NT2/D1 (cell line): ENCODE measurements around the gene UNG.
A peak's percentile ranks its signal among the peaks of the same experiment; 100 is the strongest.

ENCODE experiments used
- DNase-seq: peaks from one replicate; pipeline ENCODE4 v3.0.0-alpha.2; 2011; ENCODE audit warnings: low read depth, low spot score
- H3K27me3 ChIP-seq: 2 replicates; pipeline ENCODE4 v1.6.0; 2011; ENCODE audit warnings: mild to moderate bottlenecking; ENCODE audit not compliant: insufficient read length, insufficient read depth
- H3K36me3 ChIP-seq: 2 replicates; pipeline ENCODE4 v1.6.1; 2011; ENCODE audit warnings: mild to moderate bottlenecking, low read length, mixed read lengths; ENCODE audit not compliant: insufficient read depth, insufficient read length
- H3K4me1 ChIP-seq: 2 replicates; pipeline ENCODE4 v1.5.1; 2011; ENCODE audit not compliant: insufficient read depth, insufficient read length
- H3K4me3 ChIP-seq: 2 replicates; pipeline ENCODE4 v1.5.1; 2011; ENCODE audit warnings: low read depth; ENCODE audit not compliant: insufficient read length
- H3K9ac ChIP-seq: 2 replicates; pipeline ENCODE4 v1.6.0; 2011; ENCODE audit warnings: low read depth; ENCODE audit not compliant: insufficient read length
- H3K9me3 ChIP-seq: 2 replicates; pipeline ENCODE4 v1.5.1; 2011; ENCODE audit warnings: mild to moderate bottlenecking, low read length; ENCODE audit not compliant: insufficient read depth
- SUZ12 ChIP-seq: IDR thresholded peaks from 2 replicates; pipeline ENCODE4 v1.6.1; 2011; ENCODE audit not compliant: insufficient read length, insufficient read depth; ENCODE audit errors: extremely low read depth
- YY1 ChIP-seq: IDR thresholded peaks from 2 replicates; pipeline ENCODE4 v1.6.1; 2011; ENCODE audit not compliant: insufficient read length, insufficient read depth
- ZNF274 ChIP-seq: IDR thresholded peaks from 2 replicates; pipeline ENCODE4 v1.6.1; 2011; ENCODE audit warnings: mild to moderate bottlenecking, low read depth, low read length

Gene UNG

GRCh38 chr12:109100741-109101140 is 3.3 kb downstream of the UNG start:
- TF ChIP-seq ZNF274 (no peak), YY1 (no peak)
- no peak for DNase-seq
- peaks cover 73% of the 10 kb centered on the region for H3K36me3 ChIP-seq
- no peak overlapping the region for H3K9ac ChIP-seq
- no peaks in the 10 kb centered on the region for H3K4me1 ChIP-seq
- H3K9me3 ChIP-seq, result no peaks in the 10 kb centered on the region
- H3K4me3 ChIP-seq, result no peak overlapping the region
- H3K27me3 ChIP-seq, result no peaks in the 10 kb centered on the region

DNA sequence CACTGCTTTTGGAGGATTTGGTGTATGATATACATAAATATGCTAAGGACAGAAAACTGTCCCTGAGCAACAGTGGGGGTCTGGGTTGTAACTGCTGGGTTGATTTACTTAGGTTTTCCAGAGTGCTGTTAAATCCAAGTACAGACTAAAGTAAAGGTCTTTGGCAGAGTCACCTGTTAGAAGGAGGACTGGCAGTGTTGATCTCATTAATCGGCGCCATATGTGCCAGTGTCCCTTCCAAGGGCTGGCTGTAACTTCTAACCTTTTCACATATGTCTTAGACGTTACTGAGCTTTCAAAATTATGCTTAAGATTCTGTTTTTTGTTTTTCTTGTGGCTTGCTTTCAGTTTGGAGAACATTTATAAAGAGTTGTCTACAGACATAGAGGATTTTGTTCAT is 5.1 kb downstream of the UNG start:
- H3K36me3 ChIP-seq, result peaks cover 83% of the 10 kb centered on the region
- no peak overlapping the region for H3K9ac ChIP-seq
- no peaks in the 10 kb centered on the region for H3K9me3 ChIP-seq
- H3K27me3 ChIP-seq, result no peaks in the 10 kb centered on the region
- TF ChIP-seq ZNF274, result no peak
- TF ChIP-seq YY1, result no peak
- no peak for TF ChIP-seq SUZ12
- no peak overlapping the region for H3K4me3 ChIP-seq
- no peaks in the 10 kb centered on the region for H3K4me1 ChIP-seq
- no peak for DNase-seq

- H3K9ac ChIP-seq, result no peak overlapping the region
- no peaks in the 10 kb centered on the region for H3K4me1 ChIP-seq
- H3K27me3 ChIP-seq, result no peaks in the 10 kb centered on the region
- peaks cover 88% of the 10 kb centered on the region for H3K36me3 ChIP-seq
- H3K9me3 ChIP-seq, result no peaks in the 10 kb centered on the region
- H3K4me3 ChIP-seq, result no peak overlapping the region
- no peak for DNase-seq
- TF ChIP-seq ZNF274, result no peak
- no peak for TF ChIP-seq YY1
- no peak for TF ChIP-seq SUZ12
These were observed 7.8 kb downstream of the UNG start for GRCh38 chr12:109105176-109105575.

- no peak for DNase-seq
- no peaks in the 10 kb centered on the region for H3K4me1 ChIP-seq
- TF ChIP-seq SUZ12 (no peak), ZNF274 (no peak), YY1 (no peak)
- no peak overlapping the region for H3K4me3 ChIP-seq
- H3K9me3 ChIP-seq, result no peaks in the 10 kb centered on the region
- peaks cover 45% of the 10 kb centered on the region for H3K36me3 ChIP-seq
- H3K9ac ChIP-seq, result peak overlapping the region; percentile 12
- H3K27me3 ChIP-seq, result no peaks in the 10 kb centered on the region
These were observed 12.5 kb downstream of the UNG start for GRCh38 chr12:109109746-109110350.

DNA sequence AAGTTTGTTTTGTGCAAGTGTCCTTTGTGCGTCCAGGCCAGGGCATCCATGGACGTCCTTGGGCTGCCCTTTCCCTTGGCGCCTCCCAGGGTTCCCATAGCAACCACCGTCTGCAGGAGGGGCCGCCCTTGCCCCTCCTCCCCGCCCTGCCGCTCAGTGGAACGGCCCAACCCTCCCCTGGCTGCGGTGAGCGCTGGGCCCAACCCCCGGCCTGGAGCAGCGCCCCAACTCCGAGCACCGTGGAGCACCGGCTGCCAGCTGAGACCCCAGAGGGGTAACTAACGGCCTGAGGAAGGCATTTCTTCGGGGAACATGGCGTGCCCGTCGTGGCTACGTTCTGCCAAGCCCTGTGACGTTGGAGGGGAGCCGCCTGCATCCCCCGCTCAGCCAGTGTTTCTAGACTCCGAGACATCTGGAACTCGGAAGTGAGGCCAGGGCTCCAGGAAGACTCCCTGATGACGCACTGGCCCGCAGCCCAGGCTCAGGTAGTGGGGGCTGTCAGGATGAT is 13.6 kb downstream of the UNG start:
- Histone ChIP-seq H3K4me1 (peaks cover 5% of the 10 kb centered on the region), H3K27me3 (no peaks in the 10 kb centered on the region), H3K4me3 (peak overlapping the region; percentile 59), H3K36me3 (peaks cover 33% of the 10 kb centered on the region), H3K9ac (peak overlapping the region; percentile 78), H3K9me3 (no peaks in the 10 kb centered on the region)
- no peak for TF ChIP-seq ZNF274
- no peak for TF ChIP-seq YY1
- no peak for TF ChIP-seq SUZ12
- peak; percentile 74 for DNase-seq

GRCh38 chr12:109112720-109113465 is 15.5 kb downstream of the UNG start:
- H3K9me3 ChIP-seq, result no peaks in the 10 kb centered on the region

DNA sequence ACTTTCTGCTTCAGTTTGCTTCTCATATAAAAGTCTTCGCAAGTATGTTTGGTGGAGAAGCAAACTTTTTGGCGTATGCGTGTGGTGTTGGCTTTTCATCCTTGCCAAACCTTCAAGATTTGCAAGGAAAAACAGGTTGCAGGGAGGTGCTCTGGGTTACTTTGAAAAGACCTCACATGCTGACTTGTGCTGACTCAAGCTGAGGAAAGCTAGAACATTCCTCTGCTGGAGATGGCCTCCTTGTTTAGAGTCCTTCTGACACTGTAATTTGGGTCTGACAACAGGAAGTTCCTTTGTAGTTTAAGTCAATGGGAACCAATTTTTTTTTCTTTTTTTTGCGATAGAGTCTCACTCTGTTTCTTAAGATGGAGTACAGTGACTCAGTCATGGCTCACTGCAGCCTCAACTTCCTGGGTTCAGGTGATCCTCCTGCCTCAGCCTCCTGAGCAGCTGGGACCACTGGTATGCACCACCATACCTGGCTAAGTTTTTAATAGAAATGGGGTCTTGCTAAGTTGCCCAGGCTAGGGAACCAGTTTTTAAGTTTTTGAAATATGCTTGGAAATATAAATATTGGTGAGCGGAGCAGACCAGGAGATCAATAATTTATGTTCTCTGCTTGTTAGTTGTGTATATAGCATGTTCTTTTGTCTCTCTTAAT is 16.4 kb downstream of the UNG start:
- Histone ChIP-seq H3K36me3 (peaks cover 13% of the 10 kb centered on the region), H3K27me3 (no peaks in the 10 kb centered on the region), H3K4me3 (no peak overlapping the region), H3K4me1 (peaks cover 5% of the 10 kb centered on the region), H3K9ac (no peak overlapping the region), H3K9me3 (no peaks in the 10 kb centered on the region)
- no peak for TF ChIP-seq SUZ12
- TF ChIP-seq YY1, result no peak
- TF ChIP-seq ZNF274, result no peak
- no peak for DNase-seq

More at GRCh38 chr12:109112720-109113465, 15.5 kb downstream of the UNG start:
- Histone ChIP-seq H3K4me1 (peaks cover 5% of the 10 kb centered on the region), H3K4me3 (no peak overlapping the region), H3K36me3 (peaks cover 22% of the 10 kb centered on the region), H3K27me3 (no peaks in the 10 kb centered on the region), H3K9ac (no peak overlapping the region)
- TF ChIP-seq ZNF274 (no peak), SUZ12 (no peak), YY1 (no peak)
- DNase-seq, result no peak
